ENCODE measurements around the gene SRSF9.

DNA sequence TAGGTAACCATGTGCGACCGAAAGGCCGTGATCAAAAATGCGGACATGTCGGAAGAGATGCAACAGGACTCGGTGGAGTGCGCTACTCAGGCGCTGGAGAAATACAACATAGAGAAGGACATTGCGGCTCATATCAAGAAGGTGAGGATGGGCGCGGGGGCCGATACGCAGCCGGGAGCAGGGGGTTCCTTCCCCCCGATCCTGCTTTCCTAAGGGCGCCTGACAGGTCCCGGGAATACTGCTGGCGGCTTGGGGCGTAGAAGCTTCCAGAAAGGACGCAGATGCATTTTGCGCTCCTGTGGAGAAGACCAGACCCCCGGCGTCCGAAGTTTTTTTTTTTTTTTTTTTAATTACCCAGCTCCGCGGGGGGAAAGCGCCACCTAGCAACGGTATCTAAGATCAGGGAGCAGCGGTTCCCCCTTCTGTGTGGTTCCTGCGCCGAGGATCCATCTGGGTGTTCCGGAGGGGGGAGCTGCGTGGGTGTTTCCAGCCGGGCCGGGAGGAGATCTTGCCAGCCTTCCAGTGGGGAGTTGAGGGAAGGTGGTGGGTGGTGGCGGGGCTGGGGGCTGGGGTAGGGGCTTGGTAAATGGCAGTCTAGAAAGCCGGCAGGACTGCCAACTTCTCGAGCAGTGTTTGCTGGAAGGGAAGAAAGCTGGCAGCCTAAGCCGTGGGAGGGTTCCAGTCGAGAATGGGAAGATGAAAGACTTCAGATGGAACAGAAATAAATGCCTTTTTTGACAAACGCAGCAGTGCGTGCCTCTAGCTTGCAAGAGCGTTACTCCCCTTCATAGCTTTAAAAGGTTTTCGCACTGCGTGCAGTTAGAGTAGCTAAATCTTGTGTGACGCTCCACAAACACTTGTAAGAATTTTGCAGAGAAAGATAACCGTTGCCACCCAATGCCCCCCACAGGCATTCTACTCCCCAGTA lies 27.1 kb upstream of the SRSF9 start:
- no peak for TF ChIP-seq GATA3 (IDR thresholded peaks at IDR 0.05; ENCODE audit: low read depth, low read length)
- TF ChIP-seq GATA2 (IDR thresholded peaks at IDR 0.05; ENCODE audit: low read depth, low read length): peak; percentile 79

All from SH-SY5Y (cell line).